HG02763 (cell line): ENCODE data around the gene ATP6V0E1.

Experiments
- ATAC-seq: cut with Tn5 transposase; IDR thresholded peaks from one replicate; pipeline ENCODE4 v1.9.1; 2021; ENCODE audit warnings: mild to moderate bottlenecking, moderate library complexity; ENCODE audit not compliant: unreplicated experiment

Gene ATP6V0E1

DNA sequence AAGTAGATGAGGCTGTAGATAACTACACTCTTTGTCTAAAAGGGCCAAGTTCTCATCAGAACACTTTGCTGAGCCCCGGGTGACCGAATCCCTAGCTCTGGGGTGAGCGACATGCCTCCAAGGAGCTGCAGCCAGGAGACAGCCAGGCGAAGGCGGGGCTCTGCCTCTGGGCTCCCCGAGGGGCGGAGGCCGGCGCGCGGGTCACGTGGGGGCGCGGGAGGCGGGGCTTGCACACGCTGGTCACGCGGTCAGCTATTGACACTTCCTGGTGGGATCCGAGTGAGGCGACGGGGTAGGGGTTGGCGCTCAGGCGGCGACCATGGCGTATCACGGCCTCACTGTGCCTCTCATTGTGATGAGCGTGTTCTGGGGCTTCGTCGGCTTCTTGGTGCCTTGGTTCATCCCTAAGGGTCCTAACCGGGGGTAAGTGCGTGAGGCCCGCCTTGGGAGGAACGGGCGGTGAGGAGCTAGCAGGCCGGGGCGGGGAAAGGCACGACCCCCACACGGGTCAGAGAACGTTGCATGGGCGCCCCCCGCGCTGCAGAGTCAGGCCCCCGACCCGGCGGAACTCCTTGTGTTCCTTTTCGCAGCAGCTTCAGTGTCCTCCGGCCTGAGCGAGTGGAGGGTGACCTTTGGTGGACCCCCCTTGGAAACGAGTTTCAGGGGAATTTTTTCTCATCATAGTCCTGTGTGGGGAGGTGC, at the start of gene ATP6V0E1:
TSS of gene ATP6V0E1 (plus strand) at position 230 of the 702 bp plus-strand sequence. CDS start at position 320, 90 bp downstream.
- peak; percentile 82 for ATAC-seq

DNA sequence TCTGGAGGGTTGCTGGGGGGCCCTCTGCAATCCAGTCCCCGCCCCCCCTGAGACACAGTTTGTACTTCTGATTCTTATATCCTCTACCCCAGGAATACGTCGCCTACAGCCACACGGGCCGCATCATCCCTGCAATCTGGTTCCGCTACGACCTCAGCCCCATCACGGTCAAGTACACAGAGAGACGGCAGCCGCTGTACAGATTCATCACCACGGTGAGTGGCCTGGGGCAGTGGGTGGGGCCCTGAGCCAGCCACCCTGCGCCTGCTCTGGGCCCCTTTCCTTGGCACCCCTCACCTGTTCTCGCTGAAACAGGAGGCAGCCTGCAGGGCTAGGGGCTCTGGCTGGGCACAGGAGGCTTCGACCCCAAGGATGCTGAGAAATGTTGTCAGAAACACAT, 48.5 kb upstream of the ATP6V0E1 start:
- ATAC-seq: no peak

DNA sequence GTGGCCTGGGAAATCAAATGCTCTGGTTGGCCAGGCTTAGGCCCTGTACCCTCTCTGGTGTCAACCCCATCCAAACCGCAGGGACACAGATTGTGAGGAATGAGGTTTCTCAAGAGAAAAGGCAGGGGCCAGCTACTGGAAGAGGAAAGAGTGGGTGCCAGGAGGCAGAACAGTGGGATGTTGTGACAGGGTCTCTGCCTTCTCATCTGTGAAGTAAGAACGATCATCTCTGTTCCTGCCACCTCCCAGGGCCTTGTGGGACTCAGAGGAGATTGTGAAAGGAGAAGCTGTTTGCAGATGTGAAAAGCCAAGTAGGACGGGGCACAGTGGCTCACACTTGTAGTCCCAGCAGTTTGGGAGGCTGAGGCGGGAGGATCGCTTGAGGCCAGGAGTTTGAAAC, 47.2 kb upstream of the ATP6V0E1 start:
- ATAC-seq: no peak

DNA sequence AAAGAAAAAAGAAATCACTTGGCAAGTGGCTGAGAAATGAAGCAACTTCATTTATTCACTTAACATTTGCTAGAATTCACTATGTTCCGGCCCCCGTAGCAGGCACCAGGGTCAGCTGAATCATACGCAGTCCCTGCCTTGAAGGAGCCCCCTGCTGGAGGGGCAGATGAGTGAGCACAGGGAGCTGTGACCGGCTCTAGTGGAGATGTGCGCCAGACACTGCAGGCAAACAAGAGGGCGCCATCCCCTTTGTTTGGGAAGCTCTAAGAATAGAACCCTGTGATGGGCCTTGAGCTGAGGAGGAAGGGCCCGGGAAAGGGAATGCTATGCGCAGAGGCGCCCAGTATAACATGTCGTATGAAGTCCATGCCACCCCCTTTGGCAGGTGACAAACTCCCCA, 44.5 kb upstream of the ATP6V0E1 start:
- ATAC-seq: no peak

DNA sequence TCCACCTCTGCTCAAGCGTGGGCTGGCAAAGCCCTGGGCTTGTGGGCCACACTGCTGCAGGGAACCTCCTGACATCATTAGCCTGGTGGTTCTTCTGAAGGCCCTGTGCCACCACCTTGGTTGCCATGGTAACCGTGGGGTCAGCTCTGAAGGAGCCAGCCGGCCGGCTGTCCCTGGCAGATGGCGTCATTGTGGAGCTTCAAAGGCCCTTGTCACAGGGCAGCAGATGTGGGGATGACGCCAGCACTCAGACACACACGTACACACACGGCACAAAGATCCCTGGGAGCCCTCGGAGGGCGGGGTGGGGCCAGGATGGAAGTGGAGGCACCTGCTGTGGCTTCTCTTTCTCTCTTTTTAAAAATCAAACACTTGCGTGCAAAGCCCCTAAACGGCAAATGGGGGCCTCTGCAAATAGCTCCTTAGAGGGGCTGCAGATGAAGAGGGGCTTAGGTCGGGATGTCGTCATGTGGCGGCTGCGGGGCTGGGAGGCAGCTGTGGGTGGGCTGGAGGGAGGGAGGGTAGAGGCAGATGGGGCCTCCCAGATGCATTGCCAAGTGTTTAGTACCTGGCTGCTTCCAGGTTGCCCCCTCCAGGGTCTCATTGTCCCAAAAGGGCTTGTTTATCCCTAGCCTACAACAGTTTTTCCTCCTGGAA, 43.8 kb upstream of the ATP6V0E1 start:
- ATAC-seq: no peak

DNA sequence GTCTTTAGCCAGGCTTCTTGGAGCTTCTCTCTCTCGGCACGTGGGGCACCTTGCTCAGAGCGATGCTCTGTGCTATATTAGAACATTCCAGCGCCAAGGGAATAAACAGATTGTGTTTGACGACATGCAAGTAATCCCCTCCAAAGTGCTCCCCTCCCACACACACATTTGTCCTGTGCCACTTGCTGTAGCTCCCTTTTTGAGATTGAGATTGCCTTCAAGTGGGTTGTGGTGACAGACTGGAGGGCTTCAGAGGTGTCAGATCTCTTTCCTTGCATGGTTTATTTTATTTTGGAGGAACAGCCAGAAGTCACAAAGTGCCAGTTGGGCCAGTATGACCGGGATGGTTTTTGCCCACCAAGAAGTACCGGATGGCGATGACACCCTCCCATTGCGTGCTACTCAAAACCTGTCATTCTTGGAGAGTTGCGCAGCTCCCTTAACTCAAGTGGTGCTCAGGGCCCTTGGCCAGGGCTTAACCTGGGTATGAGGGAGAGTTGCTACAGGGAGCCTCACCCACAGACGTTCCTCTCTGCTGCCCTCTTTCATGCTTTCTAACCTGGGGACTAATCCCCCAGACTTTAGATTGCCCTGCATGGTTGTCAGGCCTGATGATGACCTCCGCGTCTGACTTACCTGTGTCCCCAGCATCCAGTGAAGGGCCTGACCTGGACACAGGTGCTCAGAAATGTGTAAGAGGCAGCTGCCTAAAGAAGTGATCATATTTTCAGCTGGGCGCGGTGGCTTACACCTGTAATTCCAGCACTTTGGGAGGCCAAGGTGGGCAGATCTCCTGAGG, 43.1 kb upstream of the ATP6V0E1 start:
- no peak for ATAC-seq

DNA sequence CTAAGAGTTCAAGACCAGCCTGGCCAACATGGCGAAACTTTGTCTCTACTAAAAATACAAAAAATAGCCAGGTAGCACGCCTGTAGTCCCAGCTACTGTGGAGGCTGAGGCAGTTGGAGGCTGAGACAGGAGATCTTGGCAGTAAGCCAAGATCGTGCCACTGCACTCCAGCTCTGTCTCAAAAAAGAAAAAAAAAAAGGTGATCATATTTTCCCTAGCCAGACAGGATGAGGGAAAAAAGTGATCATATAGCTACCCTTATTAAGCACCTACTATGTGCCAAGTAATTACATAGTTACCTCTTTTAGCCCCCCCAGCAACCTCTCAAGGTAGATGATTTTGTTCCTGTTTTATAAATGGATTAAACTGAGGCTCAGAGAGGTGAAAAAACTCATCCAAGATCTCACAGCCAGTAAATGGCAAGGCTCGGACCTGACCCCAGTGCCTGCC, 42.5 kb upstream of the ATP6V0E1 start:
- no peak for ATAC-seq

DNA sequence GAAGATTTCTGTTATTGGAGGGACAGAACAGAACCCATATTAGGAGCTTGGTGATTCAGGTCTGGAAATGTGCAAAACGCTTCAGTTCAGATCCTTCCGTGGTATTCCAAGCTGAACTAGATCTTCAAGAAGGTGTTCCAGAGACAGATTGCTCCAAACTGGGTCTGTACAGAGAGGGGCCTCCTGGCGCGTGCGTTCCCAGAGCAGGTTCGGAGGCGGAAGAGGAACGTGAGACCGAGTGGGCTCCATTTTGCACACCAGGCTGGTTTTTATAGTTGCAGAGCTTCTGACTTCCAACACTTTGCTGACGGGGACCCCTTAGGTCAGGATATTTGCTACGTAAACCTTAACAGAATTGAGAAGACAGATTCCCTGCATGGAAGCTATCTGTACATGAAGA, 41.0 kb upstream of the ATP6V0E1 start:
- no peak for ATAC-seq

DNA sequence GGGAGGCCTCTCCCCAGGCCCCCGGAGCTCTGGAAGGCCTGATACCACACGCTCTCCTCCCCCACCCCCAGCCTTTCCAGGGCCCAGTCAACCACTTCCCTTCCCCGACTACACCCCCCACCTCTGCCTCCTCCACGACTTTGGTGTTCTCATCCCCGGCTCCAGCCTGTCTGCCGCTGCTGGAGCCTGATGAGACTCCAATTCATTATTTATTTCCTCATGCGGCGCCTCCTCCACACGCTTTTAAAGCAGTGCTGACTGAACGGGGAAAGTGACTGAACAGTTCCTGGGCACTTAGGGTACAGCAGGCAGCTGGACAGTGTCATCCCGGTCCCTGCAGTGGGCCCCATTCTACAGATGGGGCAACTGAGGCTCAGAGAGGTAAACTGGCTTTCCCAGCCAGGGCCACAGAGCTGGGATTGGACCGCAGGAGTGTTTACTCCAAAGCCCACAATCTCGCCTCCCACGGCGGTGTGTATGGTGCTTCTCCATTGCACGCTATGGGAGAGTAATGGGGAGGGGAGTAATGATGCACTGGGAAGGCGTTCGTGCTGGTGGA, 40.2 kb upstream of the ATP6V0E1 start:
- ATAC-seq: no peak

DNA sequence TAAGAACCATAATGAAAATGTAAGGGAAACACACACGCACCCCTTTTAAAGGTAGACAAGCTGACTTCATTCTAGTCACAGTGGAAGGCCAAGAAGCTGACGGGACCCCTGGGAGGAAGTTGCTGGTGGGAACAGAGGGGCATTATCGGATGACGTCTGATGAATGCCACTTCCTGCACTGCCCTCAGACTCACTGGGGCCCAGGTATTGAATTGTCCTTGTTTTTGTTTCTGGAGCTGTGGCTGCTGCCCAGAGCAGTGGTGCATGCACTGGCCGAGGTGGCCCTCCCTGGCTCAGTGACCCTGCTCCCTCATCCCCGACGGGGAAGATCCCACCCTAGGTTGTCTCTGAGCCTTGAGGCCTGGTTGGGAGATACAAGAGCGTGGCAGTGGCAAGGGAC, 39.7 kb upstream of the ATP6V0E1 start:
- no peak for ATAC-seq

DNA sequence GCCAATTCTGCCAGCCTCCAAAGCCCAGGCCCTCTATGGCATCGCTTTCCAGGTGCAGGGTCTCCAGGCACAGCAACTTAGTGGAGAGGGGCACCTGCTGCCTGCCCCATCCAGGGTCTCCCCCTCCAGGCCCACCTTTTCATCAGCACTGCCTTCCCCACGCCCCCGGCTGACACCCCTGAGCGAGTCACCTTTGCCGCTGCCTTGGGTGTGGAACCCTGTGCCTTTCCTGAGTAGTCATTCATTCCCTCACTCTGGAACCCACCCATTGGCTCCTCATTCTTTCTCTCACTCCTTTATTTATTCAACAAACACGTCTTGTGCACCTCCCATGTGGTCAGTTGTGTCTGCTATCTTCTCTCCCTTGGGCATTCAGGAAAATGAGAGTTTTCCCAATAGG, 38.8 kb upstream of the ATP6V0E1 start:
- ATAC-seq: no peak

DNA sequence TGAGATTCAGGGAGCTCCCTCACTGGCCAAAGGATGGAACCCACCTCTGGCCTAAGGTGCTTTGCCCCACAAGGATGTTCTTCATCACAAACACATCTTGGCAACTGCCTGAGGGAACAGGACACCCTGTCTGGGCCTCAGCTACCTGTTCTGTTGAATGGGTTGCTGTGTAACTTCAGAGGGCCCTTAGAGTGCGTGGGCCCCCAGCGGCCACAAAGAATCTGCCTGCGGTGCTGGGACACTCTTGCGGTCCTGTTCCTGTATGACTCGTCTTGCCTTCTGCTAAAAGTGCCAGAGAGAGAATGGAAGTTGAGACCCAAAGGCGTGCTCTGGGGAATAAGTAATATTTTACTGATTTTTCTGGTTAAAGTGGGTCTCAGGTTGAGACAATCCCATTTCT, 38.4 kb upstream of the ATP6V0E1 start:
- no peak for ATAC-seq

DNA sequence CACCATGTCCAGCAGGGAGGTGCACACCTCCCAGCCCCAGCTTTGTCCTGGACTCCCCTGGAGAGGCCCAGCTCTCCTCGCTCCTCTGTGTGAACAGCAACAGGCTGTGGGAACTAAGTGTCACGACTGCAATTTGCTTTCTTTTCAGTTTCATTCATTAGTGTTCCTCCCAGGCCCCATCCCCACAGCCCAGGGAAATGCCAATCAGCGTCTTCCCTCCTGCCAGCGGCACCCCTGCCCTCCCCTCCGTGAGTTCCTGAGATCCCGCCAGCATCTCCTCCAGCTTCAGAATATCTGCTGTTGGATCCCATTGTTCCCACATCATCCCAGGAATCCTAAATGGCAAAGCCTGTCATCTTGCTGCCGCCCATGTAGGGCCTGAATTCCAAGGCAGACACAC, 37.4 kb upstream of the ATP6V0E1 start:
- no peak for ATAC-seq

DNA sequence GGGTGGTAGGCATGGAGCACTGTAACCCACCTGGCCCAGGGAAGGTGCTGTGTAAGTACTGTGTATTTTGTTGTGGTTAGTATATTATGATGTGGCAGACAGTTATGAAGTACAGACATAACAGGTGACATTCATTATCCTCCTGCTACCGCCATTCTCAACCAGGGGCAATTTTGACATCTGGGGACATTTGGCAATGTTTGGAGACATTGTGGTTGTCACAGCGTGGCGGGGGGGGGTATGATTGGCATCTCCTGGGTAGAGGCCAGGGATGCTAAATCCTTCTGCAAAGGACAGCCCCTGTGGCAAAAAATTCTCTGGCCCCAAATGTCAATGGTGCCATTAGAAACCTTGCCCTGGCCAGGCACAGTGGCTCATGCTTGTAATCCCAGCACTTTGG, 34.1 kb upstream of the ATP6V0E1 start:
- ATAC-seq: no peak

DNA sequence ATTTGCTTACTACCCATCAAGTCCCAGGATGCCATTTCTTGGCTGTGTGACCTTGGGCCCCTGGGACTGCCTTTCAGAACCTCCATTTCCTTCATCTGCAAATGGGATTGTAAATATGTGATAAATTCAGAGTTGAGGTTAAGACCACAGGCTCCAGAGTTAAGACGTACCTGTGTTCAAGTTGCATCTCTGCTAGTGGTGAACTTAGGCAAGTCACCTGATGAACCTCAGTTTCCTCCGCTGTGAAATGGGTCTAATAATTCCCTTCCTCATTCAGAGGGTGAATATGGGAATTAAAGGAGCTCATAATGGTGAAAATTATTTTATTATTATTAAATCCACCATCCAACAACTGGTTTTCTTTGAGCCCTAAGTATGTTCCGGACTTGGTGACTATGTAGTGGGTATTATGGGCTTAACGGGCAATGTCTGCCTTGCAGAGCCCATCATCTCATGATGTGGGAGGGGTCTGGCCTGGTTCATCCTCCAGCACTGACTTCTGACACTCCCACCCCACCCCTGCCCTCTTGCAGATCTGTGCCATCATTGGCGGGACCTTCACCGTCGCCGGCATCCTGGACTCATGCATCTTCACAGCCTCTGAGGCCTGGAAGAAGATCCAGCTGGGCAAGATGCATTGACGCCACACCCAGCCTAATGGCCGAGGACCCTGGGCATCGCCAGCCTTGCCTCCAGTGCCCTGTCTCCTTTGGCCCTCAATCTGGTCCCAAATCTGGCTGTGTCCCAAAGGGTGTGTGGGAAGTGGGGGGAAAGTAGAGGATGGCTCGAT, 33.2 kb upstream of the ATP6V0E1 start:
- no peak for ATAC-seq

DNA sequence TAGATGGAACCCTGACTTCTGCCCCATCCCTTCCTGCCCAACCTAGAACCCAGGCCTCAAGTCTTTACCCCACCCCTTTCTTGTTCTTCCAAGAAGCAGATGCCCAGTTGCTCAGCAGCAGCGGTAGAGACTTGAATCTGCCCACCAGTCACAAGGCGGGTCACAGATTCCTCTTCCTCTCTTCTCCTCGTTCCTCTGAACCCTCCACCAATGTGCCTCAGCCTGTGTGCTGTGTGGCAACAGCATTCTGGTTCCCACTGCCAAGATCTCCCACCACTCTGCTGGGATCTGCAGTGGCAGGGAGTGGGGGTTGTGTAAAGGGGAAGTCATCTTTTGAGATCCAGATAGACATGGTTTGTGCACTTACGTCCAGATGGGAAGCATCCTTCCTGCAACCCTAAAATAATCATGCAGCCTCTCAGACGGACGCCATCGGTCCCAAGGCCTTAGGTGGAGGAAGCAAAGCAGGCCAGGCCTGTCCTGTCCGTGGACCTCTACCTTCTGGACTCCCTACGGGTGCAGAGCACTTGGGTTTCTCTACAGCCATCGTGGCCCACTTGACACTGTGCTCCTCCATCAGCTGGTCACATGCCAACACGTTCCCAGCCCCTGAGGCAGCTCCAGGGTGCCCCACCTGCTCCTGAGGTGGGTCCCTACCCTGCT, 32.1 kb upstream of the ATP6V0E1 start:
- ATAC-seq: no peak

DNA sequence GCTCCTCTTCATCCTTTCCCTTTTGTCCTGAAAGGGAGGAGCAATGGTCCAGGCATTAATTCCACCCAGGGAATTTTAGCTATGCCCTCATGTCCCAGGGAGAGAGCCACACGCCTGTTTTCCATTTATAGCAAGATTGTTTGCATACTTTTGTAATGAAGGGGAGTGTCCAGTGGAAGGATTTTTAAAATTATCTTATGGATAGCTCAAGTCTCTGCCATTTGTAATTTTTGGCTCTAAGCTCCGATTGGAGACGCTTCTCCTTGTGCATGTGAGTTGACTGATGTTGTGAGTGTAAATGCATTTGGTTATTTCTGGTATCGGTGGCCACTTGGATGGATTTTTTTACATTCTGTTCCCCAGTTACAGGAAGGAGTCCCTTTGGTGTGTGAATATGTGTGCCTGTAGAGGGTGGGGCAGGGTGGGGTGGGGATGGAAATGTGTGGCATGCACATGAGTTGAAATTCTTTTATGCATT, 31.5 kb upstream of the ATP6V0E1 start:
- ATAC-seq: no peak

DNA sequence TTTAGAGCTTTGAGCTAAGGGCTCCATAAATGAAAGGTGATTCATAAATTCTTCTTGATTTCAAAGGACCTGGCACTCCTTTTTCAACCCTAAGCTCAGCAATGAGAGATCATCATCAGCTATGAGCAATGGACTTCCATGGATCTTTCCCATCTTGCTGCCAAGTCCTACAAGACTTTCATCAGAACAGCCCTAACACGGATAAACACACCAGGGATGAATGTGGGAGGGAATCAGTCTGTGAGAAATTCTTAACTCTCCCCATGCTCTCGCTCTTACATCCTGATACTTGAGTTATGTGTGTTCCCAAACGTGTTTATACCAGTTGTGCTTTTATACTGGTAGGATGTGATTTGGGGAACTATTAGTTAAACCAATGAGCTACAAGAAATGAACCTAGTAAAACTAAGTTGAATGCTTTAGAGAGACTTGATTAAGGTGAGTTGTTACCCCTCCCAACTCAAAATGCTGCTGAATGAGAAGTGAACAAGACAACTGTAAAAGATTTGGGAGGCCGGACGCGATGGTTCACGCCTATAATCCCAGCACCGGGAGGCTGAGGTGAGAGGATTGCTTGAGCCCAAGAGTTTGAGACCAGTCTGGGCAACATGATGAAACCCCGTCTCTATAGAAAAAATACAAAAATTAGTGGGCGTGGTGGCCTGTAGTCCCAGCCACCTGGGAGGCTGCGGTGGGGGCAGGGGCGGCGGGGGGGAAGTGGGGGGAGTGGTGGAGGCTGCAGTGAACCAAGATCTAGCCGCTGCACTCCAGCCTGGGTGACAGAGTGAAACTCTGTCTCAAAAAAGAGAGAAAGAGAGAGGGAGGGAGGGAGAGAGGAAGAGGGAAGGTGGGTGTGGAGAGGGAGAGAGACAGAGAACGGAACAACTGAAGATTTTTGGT, 29.5 kb upstream of the ATP6V0E1 start:
- ATAC-seq: no peak

DNA sequence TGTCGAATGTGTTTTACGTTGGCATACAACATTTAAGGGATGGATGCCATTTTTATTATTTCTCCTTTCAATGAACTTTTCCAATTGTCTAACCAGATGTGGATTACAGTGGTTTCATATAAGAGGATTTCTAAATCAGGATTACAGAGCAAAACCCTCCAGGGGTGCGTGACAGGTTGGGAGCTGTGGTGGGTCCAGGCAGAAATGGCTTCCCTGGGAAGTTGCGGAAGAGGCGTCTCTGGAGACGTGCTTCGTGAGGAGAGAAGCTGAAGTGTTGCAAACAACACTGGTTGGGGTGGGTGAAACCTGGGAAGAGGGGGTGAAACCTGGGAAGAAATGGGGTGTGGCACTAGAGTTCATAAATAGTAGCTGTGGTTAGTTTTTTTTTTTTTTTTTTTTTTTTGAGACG, 28.8 kb upstream of the ATP6V0E1 start:
- no peak for ATAC-seq
